PC-3 (cell line): ENCODE data around the gene OCSTAMP. TPM values are rescaled to one million over a fixed set of nuclear protein-coding genes. Genes with fewer than 3 reads are reported as not detected.

Source experiments
- ATAC-seq: fragments of 200-7000 bp; cut with Tn5 transposase; 2 replicates; pipeline ENCODE4 v1.9.1; 2020; ENCODE audit warnings: mild to moderate bottlenecking, moderate library complexity
- BruUV-seq: library from RNA; stranded (reverse); fragments of 400-500 nt; replicated peaks from 2 replicates; lab custom pipeline; 2021; lab: Mats Ljungman, UMichigan
- CTCF ChIA-PET: fragments of 300-600 bp; sonication (Branson Sonifier 250); formaldehyde crosslinking; loops from one replicate; lab custom pipeline; 2022; ENCODE audit warnings: antibody characterized with exemption; lab: Charles Lee
- POLR2A ChIA-PET: fragments of 300-600 bp; sonication (Branson Sonifier 250); formaldehyde crosslinking; loops from one replicate; lab custom pipeline; 2022; ENCODE audit warnings: antibody characterized with exemption; ENCODE audit not compliant: unreplicated experiment; lab: Charles Lee
- DNase-seq: peaks from one replicate; pipeline ENCODE4 v3.0.0-alpha.2; 2015
- H2AFZ ChIP-seq: fragments of 300-600 bp; sonication (generic); 2 replicates; pipeline ENCODE4 v1.6.0; 2016; ENCODE audit warnings: antibody characterized with exemption, low read length
- H3F3A ChIP-seq: fragments of 300-600 bp; sonication (generic); one replicate; pipeline ENCODE4 v1.6.0; 2017; ENCODE audit warnings: antibody characterized with exemption, low read length, control low read depth, mild to moderate bottlenecking; ENCODE audit not compliant: unreplicated experiment
- H3K27ac ChIP-seq: fragments of 300-600 bp; sonication (generic); 2 replicates; pipeline ENCODE4 v1.5.1; 2016; ENCODE audit warnings: mild to moderate bottlenecking, low read length
- H3K27me3 ChIP-seq: fragments of 300-600 bp; sonication (generic); 2 replicates; pipeline ENCODE4 v1.6.1; 2016; ENCODE audit warnings: low read length, mixed read lengths
- H3K36me3 ChIP-seq: fragments of 300-600 bp; sonication (generic); 2 replicates; pipeline ENCODE4 v1.6.1; 2016; ENCODE audit warnings: low read depth, mixed run types, low read length, mixed read lengths
- H3K4me1 ChIP-seq: fragments of 300-600 bp; sonication (generic); 2 replicates; pipeline ENCODE4 v1.5.1; 2016; ENCODE audit warnings: low read length; ENCODE audit not compliant: insufficient read depth
- H3K4me2 ChIP-seq: fragments of 300-600 bp; sonication (generic); 2 replicates; pipeline ENCODE4 v1.6.0; 2016; ENCODE audit warnings: low read length
- H3K4me3 ChIP-seq: fragments of 300-600 bp; sonication (generic); 2 replicates; pipeline ENCODE4 v1.5.1; 2016; ENCODE audit warnings: mild to moderate bottlenecking, low read length, mixed read lengths
- H3K79me2 ChIP-seq: fragments of 300-600 bp; sonication (generic); 2 replicates; pipeline ENCODE4 v1.6.1; 2017; ENCODE audit warnings: low read length, mixed read lengths
- H3K9ac ChIP-seq: fragments of 300-600 bp; sonication (generic); 2 replicates; pipeline ENCODE4 v1.6.0; 2016; ENCODE audit warnings: mild to moderate bottlenecking, low read length
- H3K9me2 ChIP-seq: fragments of 300-600 bp; sonication (generic); replicated peaks from 2 replicates; pipeline ENCODE4 v1.6.1; 2016; ENCODE audit warnings: mixed run types, low read length, mixed read lengths
- H3K9me3 ChIP-seq: fragments of 300-600 bp; sonication (generic); 2 replicates; pipeline ENCODE4 v1.6.1; 2016; ENCODE audit warnings: low read length, mixed read lengths
- H4K20me1 ChIP-seq: fragments of 300-600 bp; sonication (generic); 2 replicates; pipeline ENCODE4 v1.6.1; 2016; ENCODE audit warnings: low read length, mixed read lengths
- EZH2 ChIP-seq: fragments of 300-600 bp; sonication (generic); IDR thresholded peaks from one replicate; pipeline ENCODE4 v1.6.1; 2017; ENCODE audit warnings: antibody characterized with exemption, mild to moderate bottlenecking, low read length; ENCODE audit not compliant: unreplicated experiment
- EZH2phosphoT487 ChIP-seq: fragments of 300-600 bp; sonication (generic); IDR thresholded peaks from 2 replicates; pipeline ENCODE4 v1.6.1; 2018; ENCODE audit warnings: mild to moderate bottlenecking, antibody characterized with exemption, low read length, borderline replicate concordance
- intact Hi-C: fragments of 100-400 bp; cut with micrococcal nuclease; formaldehyde crosslinking; loops from 2 replicates; pipeline ENCODE4 v1.9.0; 2023
- total RNA-seq: library from RNA; depleted of rRNA; stranded (reverse); fragments of >200 nt; gene quantifications from 2 replicates; pipeline ENCODE4 v1.2.3, GENCODE V29; 2014
- TF ChIP-seq, protein P1 (sequence below): fragments of 300-600 bp; sonication (generic); conservative IDR thresholded peaks from 2 replicates; pipeline ENCODE4 v1.5.1; 2017; ENCODE audit warnings: antibody characterized with exemption, low read depth, mild to moderate bottlenecking, low read length

Gene OCSTAMP
- total RNA-seq, 1 experiment from 2014 or later: not detected

DNA sequence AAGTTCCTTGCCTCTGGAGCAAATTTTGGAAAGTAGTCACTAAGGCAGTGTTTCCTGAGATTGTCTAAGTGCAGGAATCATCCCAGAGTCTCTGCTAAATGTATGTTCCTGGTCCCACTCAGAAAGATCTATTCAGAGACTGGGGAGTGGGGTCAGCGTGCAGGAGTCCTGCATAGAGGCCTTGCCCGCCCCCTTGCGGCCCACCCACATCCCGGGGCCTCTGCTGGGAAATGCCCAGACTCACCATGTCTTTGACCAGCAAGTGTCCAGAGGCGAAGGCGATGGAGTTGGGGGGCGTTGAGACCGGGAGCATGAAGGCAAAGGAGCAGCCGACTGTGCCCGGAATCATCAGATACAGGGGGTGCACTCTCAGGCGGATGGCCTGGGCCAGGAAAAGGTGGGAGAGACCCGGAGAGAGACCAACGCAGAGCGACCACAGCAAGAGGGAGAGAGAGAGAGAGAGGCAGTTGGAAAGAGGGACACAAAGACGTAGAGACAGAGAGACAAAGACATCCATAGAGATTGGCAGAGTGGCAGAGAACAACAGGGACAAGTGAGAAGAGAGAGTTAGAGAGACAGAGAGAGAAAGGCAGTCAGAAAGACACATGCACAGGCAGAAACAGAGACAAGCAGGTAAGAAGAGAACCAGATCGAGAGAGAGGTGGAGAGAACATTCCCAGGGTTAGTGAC lies 12.9 kb upstream of the OCSTAMP start:
- Histone ChIP-seq H3K9ac (no peak overlapping the region), H3K4me1 (peaks cover 28% of the 10 kb centered on the region), H4K20me1 (no peaks in the 10 kb centered on the region), H3K27me3 (no peaks in the 10 kb centered on the region), H3K9me3 (no peaks in the 10 kb centered on the region), H3K36me3 (no peaks in the 10 kb centered on the region), H3K9me2 (no peaks in the 10 kb centered on the region), H3K4me3 (no peak overlapping the region), H3K79me2 (no peaks in the 10 kb centered on the region), H3K27ac (no peak overlapping the region), H3F3A (no peaks in the 10 kb centered on the region), H2AFZ (peak overlapping the region; percentile 85), H3K4me2 (no peak overlapping the region)
- POLR2A ChIA-PET: no interaction called here
- TF ChIP-seq EZH2: no peak
- TF ChIP-seq, protein P1, sequence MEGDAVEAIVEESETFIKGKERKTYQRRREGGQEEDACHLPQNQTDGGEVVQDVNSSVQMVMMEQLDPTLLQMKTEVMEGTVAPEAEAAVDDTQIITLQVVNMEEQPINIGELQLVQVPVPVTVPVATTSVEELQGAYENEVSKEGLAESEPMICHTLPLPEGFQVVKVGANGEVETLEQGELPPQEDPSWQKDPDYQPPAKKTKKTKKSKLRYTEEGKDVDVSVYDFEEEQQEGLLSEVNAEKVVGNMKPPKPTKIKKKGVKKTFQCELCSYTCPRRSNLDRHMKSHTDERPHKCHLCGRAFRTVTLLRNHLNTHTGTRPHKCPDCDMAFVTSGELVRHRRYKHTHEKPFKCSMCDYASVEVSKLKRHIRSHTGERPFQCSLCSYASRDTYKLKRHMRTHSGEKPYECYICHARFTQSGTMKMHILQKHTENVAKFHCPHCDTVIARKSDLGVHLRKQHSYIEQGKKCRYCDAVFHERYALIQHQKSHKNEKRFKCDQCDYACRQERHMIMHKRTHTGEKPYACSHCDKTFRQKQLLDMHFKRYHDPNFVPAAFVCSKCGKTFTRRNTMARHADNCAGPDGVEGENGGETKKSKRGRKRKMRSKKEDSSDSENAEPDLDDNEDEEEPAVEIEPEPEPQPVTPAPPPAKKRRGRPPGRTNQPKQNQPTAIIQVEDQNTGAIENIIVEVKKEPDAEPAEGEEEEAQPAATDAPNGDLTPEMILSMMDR: no peak
- TF ChIP-seq EZH2phosphoT487: no peak
- BruUV-seq: no TSS peak
- no peak for DNase-seq
- intact Hi-C loops: loop anchor here (2.0 kb wide), 1 partner anchor 117 kb away; no protein-coding TSS in a partner anchor
- no peak for ATAC-seq
- CTCF ChIA-PET: no interaction called here

DNA sequence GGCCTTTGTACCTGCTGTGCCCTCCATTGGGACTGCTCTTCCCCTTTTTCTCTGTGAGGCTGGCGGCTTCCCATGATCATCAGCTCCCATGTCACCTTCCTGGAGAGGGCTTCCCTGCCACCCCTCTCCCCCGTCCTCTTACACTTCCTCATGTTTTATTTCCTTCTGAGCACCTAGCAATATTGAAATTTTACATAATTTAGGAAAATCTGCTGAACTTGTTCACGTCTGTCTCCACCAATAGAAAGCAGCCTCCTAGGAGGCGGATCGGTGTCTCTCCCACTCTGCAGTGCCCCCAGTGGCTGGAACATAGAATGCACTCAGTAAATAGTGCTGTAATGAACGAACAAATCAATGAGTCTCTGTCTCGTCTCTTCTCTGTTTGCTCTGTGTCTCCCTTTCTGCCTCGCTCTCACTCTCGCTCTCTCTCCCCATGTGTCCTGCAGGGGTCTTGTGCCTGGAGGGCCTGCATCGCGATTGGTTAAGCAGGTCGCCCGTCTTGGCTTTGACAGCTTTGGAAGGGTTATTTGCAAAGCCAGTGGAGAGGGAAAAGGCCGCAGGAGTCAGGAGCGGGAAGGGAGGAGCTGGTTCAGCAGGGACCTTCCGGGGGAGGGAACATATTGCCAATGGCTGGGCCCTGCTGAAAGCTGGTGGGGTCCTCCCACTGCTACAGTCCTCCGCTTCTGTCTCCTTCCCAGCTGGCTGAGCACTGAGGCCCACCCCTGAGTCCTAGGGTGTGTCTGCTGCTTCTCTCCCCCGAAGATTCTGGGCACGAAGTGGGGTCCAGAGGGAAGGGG lies 12.1 kb upstream of the OCSTAMP start:
- DNase-seq: peak; percentile 74
- no peaks in the 10 kb centered on the region for H4K20me1 ChIP-seq
- TF ChIP-seq, protein P1: peak; percentile 94
- no peak for TF ChIP-seq EZH2
- TF ChIP-seq EZH2phosphoT487: no peak
- H3F3A ChIP-seq: no peaks in the 10 kb centered on the region
- H3K4me2 ChIP-seq: peak overlapping the region; percentile 67
- no peaks in the 10 kb centered on the region for H3K79me2 ChIP-seq
- BruUV-seq: no TSS peak
- CTCF ChIA-PET: no interaction called here
- no peaks in the 10 kb centered on the region for H3K27me3 ChIP-seq
- peak; percentile 64 for ATAC-seq
- no peaks in the 10 kb centered on the region for H3K9me3 ChIP-seq
- POLR2A ChIA-PET: no interaction called here
- H3K4me1 ChIP-seq: peaks cover 35% of the 10 kb centered on the region
- H2AFZ ChIP-seq: peak overlapping the region; percentile 85
- H3K4me3 ChIP-seq: peak overlapping the region; percentile 39; the same call in 1 of the 2 replicates
- no peak overlapping the region for H3K9ac ChIP-seq
- intact Hi-C loops: loop anchor here (2.0 kb wide), 1 partner anchor 118 kb away; no protein-coding TSS in a partner anchor
- H3K9me2 ChIP-seq: no peaks in the 10 kb centered on the region
- H3K36me3 ChIP-seq: no peaks in the 10 kb centered on the region
- H3K27ac ChIP-seq: no peak overlapping the region
